ENCODE data around the gene ISLR2. TPM values are rescaled to one million over a fixed set of nuclear protein-coding genes. Genes with fewer than 3 reads are reported as not detected.

Gene ISLR2
- total RNA-seq, 2 experiments from 2014 or later: 0.14 to 0.20 TPM

DNA sequence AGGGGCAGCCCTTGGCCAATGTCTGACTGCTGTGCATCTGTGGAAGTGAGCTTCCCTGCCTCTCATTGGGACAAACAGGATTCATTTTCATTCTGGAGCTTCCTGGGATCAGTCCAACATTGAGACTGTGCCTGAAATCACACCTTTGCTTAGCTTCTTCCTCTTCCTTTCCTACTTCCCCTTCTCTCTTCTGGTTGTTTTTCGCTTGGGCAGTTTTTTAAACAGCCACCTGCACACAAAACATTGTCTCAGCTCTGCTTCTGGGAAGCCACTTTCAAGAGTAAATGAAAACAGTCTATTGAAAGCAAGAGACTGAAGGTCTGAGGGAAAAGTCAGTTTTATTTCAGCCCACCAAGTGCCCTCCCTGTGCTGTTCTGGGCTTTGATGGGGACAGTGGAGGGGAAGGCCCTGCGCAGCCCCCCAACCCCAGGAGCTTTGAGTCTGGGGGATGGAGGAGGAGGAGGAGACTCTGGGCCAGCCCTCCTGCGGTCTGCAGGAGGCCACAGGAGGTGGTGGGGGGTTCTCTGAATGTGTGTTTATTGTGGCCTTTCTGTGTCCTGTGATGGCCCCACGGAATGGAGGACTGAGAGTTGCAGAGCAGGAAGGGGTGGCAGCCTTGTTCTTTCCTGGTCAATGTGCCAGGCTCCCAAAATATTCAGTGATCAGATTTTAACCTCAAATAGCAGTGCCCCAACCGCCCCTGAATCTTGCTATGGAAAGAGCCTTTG, 7.8 kb upstream of the ISLR2 start:
- peaks cover 56% of the 10 kb centered on the region for H3K27me3 Mint-ChIP-seq
- H3K36me3 Mint-ChIP-seq: no peaks in the 10 kb centered on the region
- ATAC-seq (no peak), DNase-seq (no peak)
- no peaks in the 10 kb centered on the region for H3K9me3 Mint-ChIP-seq (ENCODE audit: low read depth)
- CTCF ChIA-PET: interaction anchor here (0.8 to 1.4 kb wide), 2 partner anchors 12 to 197 kb away, joined by 3 to 4 read pairs; no protein-coding TSS in a partner anchor
- H3K4me1 Mint-ChIP-seq: peaks cover 9% of the 10 kb centered on the region
- H3K4me3 Mint-ChIP-seq: no peak overlapping the region
- no peak overlapping the region for H3K27ac Mint-ChIP-seq

DNA sequence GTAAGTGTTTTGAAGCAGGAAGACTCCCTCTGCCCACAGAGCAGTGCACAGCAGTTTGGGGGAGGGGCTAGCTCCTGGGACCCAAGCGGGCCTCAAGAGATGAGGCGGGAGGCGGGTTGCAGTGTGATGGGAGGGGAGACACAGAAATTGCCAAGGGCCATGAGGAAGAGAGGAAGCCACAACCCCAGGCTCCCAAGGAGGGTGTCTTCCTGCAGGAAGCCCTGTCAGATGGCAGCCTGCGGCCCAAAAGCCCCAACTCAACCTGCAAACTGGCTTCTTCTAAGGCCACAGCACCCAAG, 7.3 kb upstream of the ISLR2 start:
- peaks cover 56% of the 10 kb centered on the region for H3K27me3 Mint-ChIP-seq
- ATAC-seq (no peak), DNase-seq (no peak)
- no peaks in the 10 kb centered on the region for H3K36me3 Mint-ChIP-seq
- H3K4me1 Mint-ChIP-seq: peaks cover 9% of the 10 kb centered on the region
- no peaks in the 10 kb centered on the region for H3K9me3 Mint-ChIP-seq (ENCODE audit: low read depth)
- CTCF ChIA-PET: interaction anchor here (0.8 to 1.4 kb wide), 2 partner anchors 11 to 197 kb away, joined by 3 to 4 read pairs; no protein-coding TSS in a partner anchor
- H3K27ac Mint-ChIP-seq: no peak overlapping the region
- no peak overlapping the region for H3K4me3 Mint-ChIP-seq

DNA sequence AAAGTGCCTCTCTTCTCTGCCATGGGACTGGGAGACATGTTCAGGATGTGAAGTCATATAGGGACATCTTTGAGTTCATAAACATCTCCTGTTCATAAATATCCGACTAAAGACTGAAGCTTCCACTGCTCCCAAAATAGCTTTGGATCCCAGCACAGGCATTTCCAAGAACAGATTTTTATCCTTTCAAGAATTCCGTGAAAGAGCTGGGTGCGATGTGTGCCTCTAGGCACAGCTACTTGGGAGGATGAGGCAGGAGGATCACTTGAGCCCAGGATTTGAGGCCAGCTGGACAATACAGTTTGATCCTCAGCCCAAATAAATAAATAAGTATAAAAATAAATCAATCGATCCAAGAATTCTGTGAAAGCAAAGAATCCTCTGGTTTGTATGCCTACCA, 6.7 kb upstream of the ISLR2 start:
- Mint-ChIP-seq H3K27ac (no peak overlapping the region), H3K27me3 (peaks cover 59% of the 10 kb centered on the region), H3K9me3 (ENCODE audit: low read depth) (no peaks in the 10 kb centered on the region), H3K4me3 (no peak overlapping the region), H3K36me3 (no peaks in the 10 kb centered on the region), H3K4me1 (peaks cover 9% of the 10 kb centered on the region)
- CTCF ChIA-PET: interaction anchor here (1.4 kb wide), 1 partner anchor 196 kb away, joined by 4 read pairs; no protein-coding TSS in a partner anchor
- ATAC-seq (no peak), DNase-seq (no peak)

DNA sequence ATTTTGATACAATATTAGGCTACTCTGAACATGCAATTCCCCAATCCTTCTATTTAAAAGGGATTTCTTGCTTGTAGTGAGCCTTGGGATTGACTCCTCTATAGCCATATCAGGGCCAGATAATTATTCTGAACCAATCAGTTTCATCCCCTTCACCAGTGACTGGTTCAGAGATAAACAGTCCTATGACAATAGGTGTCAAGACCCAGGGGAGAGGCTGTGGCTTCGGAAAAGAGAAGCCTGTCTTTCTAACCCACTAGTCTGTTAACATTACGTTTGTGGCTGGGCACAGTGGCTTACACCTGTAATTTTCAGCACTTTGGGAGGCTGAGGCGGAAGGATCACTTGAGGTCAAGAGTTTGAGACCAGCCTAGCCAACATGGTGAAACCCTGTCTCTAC, 6.2 kb upstream of the ISLR2 start:
- DNase-seq: no peak
- CTCF ChIA-PET: no interaction called here
- Mint-ChIP-seq H3K9me3 (ENCODE audit: low read depth) (no peaks in the 10 kb centered on the region), H3K27ac (no peak overlapping the region), H3K27me3 (peaks cover 64% of the 10 kb centered on the region), H3K36me3 (no peaks in the 10 kb centered on the region), H3K4me1 (peaks cover 12% of the 10 kb centered on the region), H3K4me3 (no peak overlapping the region)
- ATAC-seq: no peak

DNA sequence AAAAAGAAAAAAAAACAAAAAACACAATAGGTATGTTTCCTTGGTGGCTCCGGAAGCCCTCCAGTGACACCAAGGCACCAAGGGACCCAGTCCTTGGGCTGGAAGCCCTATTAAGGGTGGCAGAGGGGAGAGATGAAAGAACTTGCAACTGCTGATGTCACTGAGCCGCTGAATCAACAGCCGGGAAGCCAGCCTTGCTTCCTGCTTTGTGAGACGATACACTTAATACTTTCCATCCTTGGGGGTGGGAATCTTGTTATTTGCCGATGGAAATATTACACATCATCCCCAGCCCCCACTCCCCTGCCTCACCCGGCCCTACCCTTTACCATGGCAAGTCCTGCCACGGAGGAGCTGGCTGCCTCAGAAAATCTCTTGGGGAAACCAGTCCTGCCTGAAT, 5.6 kb upstream of the ISLR2 start:
- Mint-ChIP-seq H3K4me1 (peaks cover 12% of the 10 kb centered on the region), H3K9me3 (ENCODE audit: low read depth) (no peaks in the 10 kb centered on the region), H3K27me3 (peaks cover 69% of the 10 kb centered on the region), H3K27ac (no peak overlapping the region), H3K4me3 (no peak overlapping the region), H3K36me3 (no peaks in the 10 kb centered on the region)
- CTCF ChIA-PET: interaction anchor here (2.0 to 2.8 kb wide), 2 partner anchors 183 to 198 kb away, joined by 7 to 16 read pairs; no protein-coding TSS in a partner anchor
- DNase-seq (no peak), ATAC-seq (no peak)

DNA sequence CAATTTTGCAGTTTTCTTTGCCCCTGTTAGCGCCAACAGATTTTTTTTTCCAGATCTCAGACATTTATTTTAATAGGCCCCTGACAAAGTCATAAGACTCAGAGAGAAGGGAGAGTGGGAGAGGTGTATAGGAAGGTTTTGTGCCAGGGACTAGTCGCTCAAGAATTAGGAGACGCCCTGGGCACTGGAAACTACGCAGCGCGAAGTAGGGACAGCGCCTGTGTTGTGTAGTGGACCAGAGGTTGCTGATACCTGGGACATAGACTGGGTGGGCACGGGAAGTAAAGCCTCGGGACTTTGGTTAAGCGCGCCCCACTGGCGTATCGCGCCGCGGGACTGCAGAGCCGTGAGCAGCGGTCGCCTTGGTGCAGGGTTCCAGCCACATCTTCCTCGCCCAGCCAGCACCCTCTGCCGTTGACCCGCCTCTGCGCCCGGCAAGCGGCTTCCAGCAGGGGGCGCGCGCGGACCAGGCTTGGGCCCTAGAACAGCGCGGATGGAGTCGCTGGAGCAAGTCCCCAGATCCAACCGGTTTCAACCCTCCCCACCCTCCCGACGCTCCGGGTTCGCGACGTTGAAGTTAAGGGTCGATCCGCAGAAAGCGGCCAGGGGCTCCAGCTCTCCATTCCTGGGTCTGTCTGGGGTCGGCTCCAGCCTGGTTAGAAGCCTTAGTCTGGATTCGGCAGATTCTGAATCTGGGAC, 3.0 kb upstream of the ISLR2 start:
- ATAC-seq (peak; percentile 95), DNase-seq (peak; percentile 89)
- peaks cover 81% of the 10 kb centered on the region for H3K27me3 Mint-ChIP-seq
- no peak overlapping the region for H3K27ac Mint-ChIP-seq
- H3K9me3 Mint-ChIP-seq (ENCODE audit: low read depth): no peaks in the 10 kb centered on the region
- H3K4me3 Mint-ChIP-seq: no peak overlapping the region
- peaks cover 13% of the 10 kb centered on the region for H3K4me1 Mint-ChIP-seq
- no peaks in the 10 kb centered on the region for H3K36me3 Mint-ChIP-seq
- CTCF ChIA-PET: interaction anchor here (1.0 to 3.3 kb wide), 10 partner anchors 79 to 202 kb away, joined by 3 to 25 read pairs (median 5); no protein-coding TSS in a partner anchor

DNA sequence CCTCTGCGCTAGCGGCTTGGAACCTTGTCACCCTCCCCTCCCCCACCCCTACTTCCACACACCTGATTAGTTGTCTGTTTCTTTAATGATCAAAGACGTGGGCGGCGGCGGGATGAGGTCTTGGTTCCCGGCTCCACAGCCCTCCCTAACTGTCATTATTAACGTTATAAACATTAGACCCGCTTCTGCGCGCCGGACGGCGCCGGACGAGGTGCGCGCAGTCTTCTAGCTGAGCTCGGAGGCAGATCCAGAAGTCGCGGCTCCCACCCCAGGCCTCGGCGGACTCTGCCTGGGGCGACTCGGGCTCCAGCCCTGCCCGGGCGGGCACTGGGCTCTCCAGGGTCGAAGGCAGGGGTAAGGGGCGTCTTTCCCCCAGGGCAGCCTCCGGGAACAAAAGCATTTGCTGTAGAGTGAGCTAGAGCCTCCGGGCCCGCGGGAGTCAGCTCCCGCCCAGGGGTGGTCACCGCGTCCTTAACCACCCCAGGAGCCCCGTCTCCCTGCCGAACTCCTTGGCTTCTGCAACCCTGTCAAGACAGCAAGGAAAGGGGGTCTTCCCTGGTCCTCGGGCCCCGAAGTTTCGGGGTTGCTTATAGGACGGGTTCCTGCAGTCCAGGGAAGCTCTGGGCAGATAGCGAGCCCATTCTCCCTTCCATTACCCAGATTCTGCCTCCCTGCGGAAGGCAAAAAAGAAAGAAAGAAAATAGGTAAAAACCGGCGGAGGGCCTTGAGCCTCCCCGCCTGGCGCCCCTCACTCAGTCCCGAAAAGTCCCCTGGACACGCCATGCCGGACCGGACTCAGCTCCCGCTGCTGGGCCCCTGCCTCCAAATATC, 2.2 kb upstream of the ISLR2 start:
- no peak overlapping the region for H3K4me3 Mint-ChIP-seq
- DNase-seq (no peak), ATAC-seq (peak; percentile 14)
- no peaks in the 10 kb centered on the region for H3K36me3 Mint-ChIP-seq
- CTCF ChIA-PET: interaction anchor here (0.7 to 3.3 kb wide), 11 partner anchors 10 to 201 kb away, joined by 3 to 25 read pairs (median 4); no protein-coding TSS in a partner anchor
- no peaks in the 10 kb centered on the region for H3K9me3 Mint-ChIP-seq (ENCODE audit: low read depth)
- H3K4me1 Mint-ChIP-seq: peaks cover 14% of the 10 kb centered on the region
- no peak overlapping the region for H3K27ac Mint-ChIP-seq
- peaks cover 83% of the 10 kb centered on the region for H3K27me3 Mint-ChIP-seq

DNA sequence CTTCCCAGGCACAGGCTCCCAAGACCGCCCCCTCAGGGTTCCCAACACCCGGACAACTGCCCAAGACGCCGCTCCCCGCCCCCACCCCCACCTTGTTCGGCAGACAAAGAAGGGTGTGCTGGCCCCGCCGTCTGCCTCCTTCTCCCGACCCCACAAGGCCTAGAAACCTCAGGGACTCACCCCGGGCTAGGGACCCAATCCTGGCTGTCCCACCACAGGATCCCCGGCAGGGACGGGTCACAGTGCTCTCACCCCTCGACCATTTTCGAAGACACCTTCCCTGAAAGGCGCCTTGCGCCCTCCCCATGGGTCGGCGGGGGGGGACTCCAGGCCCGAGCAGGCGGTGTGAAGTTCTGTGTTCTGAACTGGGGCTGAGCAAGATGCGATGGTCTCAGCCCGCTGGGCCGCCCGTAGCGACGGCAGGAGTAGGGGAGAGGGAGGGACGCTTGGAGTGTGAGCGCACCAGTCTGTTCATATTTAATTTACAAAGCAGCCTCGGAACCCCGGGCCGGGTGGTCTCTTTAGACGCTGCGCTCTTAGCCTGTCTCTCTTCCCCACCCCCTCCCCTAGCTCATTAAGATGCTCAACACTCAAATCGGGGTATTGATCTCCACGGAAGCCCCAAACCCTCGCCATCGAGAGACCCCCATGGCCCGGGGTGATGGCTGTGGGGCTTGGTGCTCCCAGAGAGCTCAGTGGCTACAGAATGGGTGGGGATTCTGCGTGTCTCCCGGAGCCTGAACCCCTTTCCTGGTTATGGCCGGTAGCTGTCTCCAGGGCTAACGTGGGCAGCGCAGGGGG, 1.4 kb upstream of the ISLR2 start:
- ATAC-seq (no peak), DNase-seq (no peak)
- peaks cover 84% of the 10 kb centered on the region for H3K27me3 Mint-ChIP-seq
- no peak overlapping the region for H3K4me3 Mint-ChIP-seq
- no peak overlapping the region for H3K27ac Mint-ChIP-seq
- H3K36me3 Mint-ChIP-seq: no peaks in the 10 kb centered on the region
- H3K4me1 Mint-ChIP-seq: peaks cover 12% of the 10 kb centered on the region
- CTCF ChIA-PET: interaction anchor here (0.7 to 3.3 kb wide), 11 partner anchors 9 to 200 kb away, joined by 3 to 25 read pairs (median 4); no protein-coding TSS in a partner anchor
- H3K9me3 Mint-ChIP-seq (ENCODE audit: low read depth): no peaks in the 10 kb centered on the region

DNA sequence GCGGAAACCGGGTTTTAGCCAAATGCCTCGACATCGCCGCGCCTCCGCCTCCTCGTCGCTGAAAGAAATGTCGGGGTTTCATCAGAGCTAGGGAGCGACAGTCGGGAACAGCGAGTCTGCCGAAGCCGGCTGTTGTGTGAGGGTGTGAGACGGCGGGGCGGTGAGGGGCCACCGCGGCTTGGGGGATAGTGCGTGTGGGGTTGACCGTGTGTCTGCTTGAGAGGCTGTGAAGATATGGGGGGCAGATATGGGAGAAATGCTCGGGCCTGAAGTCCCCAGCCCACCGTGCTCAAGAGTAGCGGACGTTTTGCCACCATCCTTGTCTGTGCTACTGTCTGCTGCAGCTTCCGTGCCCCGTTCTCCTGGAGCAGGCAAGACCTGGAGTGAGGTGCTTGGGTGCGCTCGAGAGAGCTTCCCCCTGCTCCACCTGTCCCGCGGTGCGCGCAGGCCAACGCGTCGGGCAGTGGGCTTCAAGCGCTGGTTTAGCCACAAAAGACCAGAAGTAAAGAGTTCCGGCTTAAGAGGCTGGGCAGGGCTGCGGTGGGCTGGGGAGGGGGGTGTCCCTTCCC, 716 bp upstream of the ISLR2 start:
- no peak for DNase-seq
- no peaks in the 10 kb centered on the region for H3K36me3 Mint-ChIP-seq
- CTCF ChIA-PET: interaction anchor here (0.8 to 3.3 kb wide), 6 partner anchors 174 to 193 kb away, joined by 3 to 25 read pairs (median 12); no protein-coding TSS in a partner anchor
- H3K27me3 Mint-ChIP-seq: peaks cover 83% of the 10 kb centered on the region
- peaks cover 12% of the 10 kb centered on the region for H3K4me1 Mint-ChIP-seq
- no peak overlapping the region for H3K4me3 Mint-ChIP-seq
- ATAC-seq: no peak
- no peaks in the 10 kb centered on the region for H3K9me3 Mint-ChIP-seq (ENCODE audit: low read depth)
- peak overlapping the region; percentile 5 for H3K27ac Mint-ChIP-seq

DNA sequence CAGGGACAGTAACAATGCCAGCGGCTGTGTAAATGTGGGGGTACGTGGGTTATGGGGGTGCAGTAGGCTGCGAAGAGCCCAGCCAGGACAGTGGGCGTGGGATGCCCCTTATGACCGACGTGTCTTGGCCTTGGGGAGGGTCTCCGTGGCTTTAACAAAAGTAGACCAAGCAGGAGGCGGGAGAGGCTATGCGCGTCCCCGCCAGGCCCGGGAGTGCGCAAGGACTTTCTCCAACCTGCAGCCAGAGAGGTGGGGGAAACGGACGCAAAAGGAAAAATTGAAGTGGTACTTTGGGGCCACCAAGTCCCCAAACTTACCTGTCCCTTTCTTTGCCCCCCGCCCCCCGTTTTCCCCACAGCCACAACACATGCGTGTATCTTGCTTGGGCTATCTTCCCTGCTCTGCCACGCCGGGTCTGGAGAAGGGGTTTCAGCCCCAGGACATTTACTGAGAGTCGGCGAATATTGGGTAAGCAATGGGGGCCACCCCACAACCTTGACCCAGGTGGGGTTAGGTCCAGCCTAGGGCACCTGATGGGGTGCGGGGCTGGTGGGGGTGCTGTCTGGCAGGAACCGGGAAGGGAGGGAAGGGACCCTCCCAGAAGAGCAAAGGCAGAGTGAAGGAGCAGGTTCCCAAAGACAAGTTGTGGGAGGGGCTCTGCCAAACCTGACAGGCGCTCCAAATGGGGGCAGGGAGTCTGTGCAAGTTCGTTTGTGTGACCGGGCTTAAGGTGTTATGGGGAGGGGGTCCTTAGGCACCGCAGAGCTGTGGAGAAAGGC, 652 bp downstream of the ISLR2 start:
- H3K27me3 Mint-ChIP-seq: peaks cover 85% of the 10 kb centered on the region
- H3K4me1 Mint-ChIP-seq: peaks cover 18% of the 10 kb centered on the region
- no peak for ATAC-seq
- DNase-seq: no peak
- CTCF ChIA-PET: interaction anchor here (0.7 to 5.5 kb wide), 2 partner anchors 167 to 190 kb away, joined by 3 to 29 read pairs; no protein-coding TSS in a partner anchor
- H3K36me3 Mint-ChIP-seq: no peaks in the 10 kb centered on the region
- peak overlapping the region; percentile 0 for H3K4me3 Mint-ChIP-seq
- H3K27ac Mint-ChIP-seq: peak overlapping the region; percentile 41
- H3K9me3 Mint-ChIP-seq (ENCODE audit: low read depth): no peaks in the 10 kb centered on the region

DNA sequence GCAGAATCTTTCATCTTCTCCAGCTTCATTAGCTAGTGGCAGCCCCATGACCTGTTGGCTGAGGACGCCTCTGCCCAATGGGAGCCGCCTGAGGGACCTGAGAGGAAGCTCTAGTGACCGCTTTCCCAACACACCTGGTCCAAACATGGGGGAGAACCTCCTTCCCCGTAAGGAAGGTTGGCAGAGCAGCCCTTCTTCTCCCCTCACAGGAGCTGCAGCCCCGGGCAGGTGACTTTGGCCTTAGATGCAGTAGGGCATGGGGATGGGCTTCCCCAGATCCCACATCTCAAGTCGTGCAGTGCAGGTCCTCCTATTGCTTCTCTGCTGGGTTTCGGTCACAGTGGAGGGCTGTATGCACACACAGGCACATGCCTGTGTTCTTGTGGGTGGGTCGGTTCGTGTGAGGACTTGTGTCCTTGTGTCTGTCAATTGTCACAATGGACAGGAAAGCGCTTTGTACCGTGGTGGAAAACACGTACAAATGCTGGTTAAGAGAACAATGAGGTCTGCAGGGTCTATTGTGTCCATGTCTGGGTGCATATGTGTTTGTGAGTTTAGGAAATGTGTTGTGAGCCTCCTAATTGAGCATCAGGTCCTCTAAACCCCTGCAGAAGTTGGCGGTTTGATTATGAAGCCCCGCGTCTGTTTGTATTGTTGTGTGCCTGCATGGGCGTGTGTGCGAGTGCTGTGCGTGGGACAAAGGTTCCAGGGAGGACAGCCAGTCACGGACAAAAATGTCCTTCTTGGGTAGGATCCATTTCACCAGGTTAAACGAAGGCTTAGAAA, 1.4 kb downstream of the ISLR2 start:
- Mint-ChIP-seq H3K9me3 (ENCODE audit: low read depth) (no peaks in the 10 kb centered on the region), H3K27me3 (peaks cover 87% of the 10 kb centered on the region), H3K4me1 (peaks cover 22% of the 10 kb centered on the region), H3K27ac (peak overlapping the region; percentile 45), H3K36me3 (no peaks in the 10 kb centered on the region), H3K4me3 (peak overlapping the region; percentile 27)
- CTCF ChIA-PET: interaction anchor here (0.7 to 5.5 kb wide), 2 partner anchors 166 to 189 kb away, joined by 3 to 29 read pairs; no protein-coding TSS in a partner anchor
- ATAC-seq (no peak), DNase-seq (no peak)

Data from activated CD8-positive, alpha-beta memory T cell treated with anti-CD3 and anti-CD28 coated beads, Interleukin-2, amount 10 ng/mL, durations not matched to agents 7 days and 5 days (primary cell).